GM12878 (cell line): Measurements from ENCODE around the gene PDZD2. TPM values are rescaled to one million over a fixed set of nuclear protein-coding genes. Genes with fewer than 3 reads are reported as not detected.

Experiments used
- ATAC-seq: fragments of 200-7000 bp; cut with Tn5 transposase; 3 replicates; pipeline ENCODE4 v1.9.1; 2020; ENCODE audit warnings: mild to moderate bottlenecking, moderate library complexity
- BruUV-seq: library from RNA; stranded (reverse); fragments of 400-500 nt; replicated peaks from 2 replicates; lab custom pipeline; 2021; lab: Mats Ljungman, UMichigan
- CTCF ChIA-PET: fragments of 300-600 bp; sonication (Branson Sonifier 250); formaldehyde crosslinking; extraction: SDS; loops from one replicate; lab custom pipeline; 2021; ENCODE audit warnings: inconsistent platforms; lab: Yijun Ruan, JAX
- POLR2A ChIA-PET: fragments of 350-600 bp; formaldehyde crosslinking; extraction: SDS; loops from one replicate; lab custom pipeline; 2021; ENCODE audit warnings: inconsistent platforms; lab: Charles Lee
- RAD21 ChIA-PET: fragments of 300-600 bp; sonication (Branson Sonifier 250); formaldehyde crosslinking; loops from one replicate; lab custom pipeline; 2023; ENCODE audit warnings: antibody characterized with exemption; ENCODE audit not compliant: unreplicated experiment; lab: Charles Lee
- SMC1A ChIA-PET: fragments of 300-600 bp; sonication (Branson Sonifier 250); formaldehyde crosslinking; loops from one replicate; lab custom pipeline; 2023; ENCODE audit not compliant: unreplicated experiment, uncharacterized antibody; lab: Charles Lee
- DNase-seq: peaks from one replicate; pipeline ENCODE4 v3.0.0-alpha.2; 2011; ENCODE audit warnings: low read depth, low spot score
- FAIRE-seq: peaks from 3 replicates; lab custom pipeline; 2011; peaks lifted over from hg19 to GRCh38; lab: Jason Lieb, UNC
- H2AFZ ChIP-seq: 2 replicates; pipeline ENCODE4 v1.6.0; 2011; ENCODE audit warnings: low read depth, low read length, control low read depth; ENCODE audit not compliant: control insufficient read depth
- H3K27ac ChIP-seq: 2 replicates; pipeline ENCODE4 v1.5.1; 2011; ENCODE audit warnings: control low read depth; ENCODE audit not compliant: control insufficient read depth, insufficient read depth
- H3K27me3 ChIP-seq, 2 experiments: replicated peaks in 1 of 2; 2 replicates each; pipeline versions ENCODE4 v1.6.0 to v1.6.1; 2011; ENCODE audit warnings: low read length in 1 of 2; ENCODE audit not compliant: control insufficient read depth in 2 of 2, insufficient read depth in 2 of 2
- H3K36me3 ChIP-seq, 2 experiments: 2 replicates each; pipeline ENCODE4 v1.5.1; 2011; ENCODE audit warnings: low read length in 1 of 2; ENCODE audit not compliant: control insufficient read depth in 2 of 2, insufficient read depth in 2 of 2
- H3K4me1 ChIP-seq: 2 replicates; pipeline ENCODE4 v1.6.1; 2011; ENCODE audit warnings: mild to moderate bottlenecking, low read length, moderate library complexity, mixed read lengths; ENCODE audit not compliant: control insufficient read depth, insufficient read depth
- H3K4me2 ChIP-seq: 2 replicates; pipeline ENCODE4 v1.6.0; 2011; ENCODE audit warnings: control low read depth; ENCODE audit not compliant: control insufficient read depth, insufficient read depth
- H3K4me3 ChIP-seq: fragments of 200-600 bp; sonication (generic); 2 replicates; pipeline ENCODE4 v1.5.1; 2016
- H3K79me2 ChIP-seq: 2 replicates; pipeline ENCODE4 v1.6.0; 2011; ENCODE audit warnings: low read length; ENCODE audit not compliant: control insufficient read depth, insufficient read depth
- H3K9ac ChIP-seq: 2 replicates; pipeline ENCODE4 v1.8.0; 2011; ENCODE audit warnings: low read length, control low read depth, mixed read lengths; ENCODE audit not compliant: control insufficient read depth, insufficient read depth
- H3K9me3 ChIP-seq: replicated peaks from 3 replicates; pipeline ENCODE4 v1.5.1; 2011; ENCODE audit warnings: mild to moderate bottlenecking, low read length; ENCODE audit not compliant: control insufficient read depth, insufficient read depth
- H4K20me1 ChIP-seq: 2 replicates; pipeline ENCODE4 v1.6.0; 2011; ENCODE audit not compliant: control insufficient read depth, insufficient read depth
- BHLHE40 ChIP-seq, 2 experiments: fragments of 450-650 bp in 1 of 2; IDR thresholded peaks; 2 replicates each; pipeline ENCODE4 v1.6.1; 2011 to 2017; ENCODE audit warnings: low read depth in 2 of 2, borderline replicate concordance in 1 of 2, improper control_type of control experiment in 1 of 2, low read length in 1 of 2, mild to moderate bottlenecking in 1 of 2
- BRCA1 ChIP-seq: IDR thresholded peaks from 2 replicates; pipeline ENCODE4 v1.6.1; 2011; ENCODE audit warnings: low read depth, low read length, improper control_type of control experiment
- EP300 ChIP-seq, 2 experiments: fragments of 150-350 bp in 1 of 2; IDR thresholded peaks; 2 replicates each; pipeline ENCODE4 v1.6.1; 2011 to 2012; ENCODE audit warnings: low read depth in 2 of 2, low read length in 2 of 2, borderline replicate concordance in 1 of 2, improper control_type of control experiment in 1 of 2, inconsistent platforms in 1 of 2; ENCODE audit not compliant: control insufficient read depth in 1 of 2
- ETV6 ChIP-seq, 2 experiments: fragments of 450-650 bp in 1 of 2; IDR thresholded peaks in 1 of 2; conservative IDR thresholded peaks in 1 of 2; 2 replicates each; pipeline ENCODE4 v1.6.1; 2014; ENCODE audit warnings: antibody characterized with exemption in 1 of 2, borderline replicate concordance in 1 of 2, low read depth in 1 of 2, mild to moderate bottlenecking in 1 of 2, moderate library complexity in 1 of 2
- LARP7 ChIP-seq: fragments of 450-650 bp; IDR thresholded peaks from 2 replicates; pipeline ENCODE4 v1.6.1; 2017; ENCODE audit warnings: mild to moderate bottlenecking
- MTA3 ChIP-seq: IDR thresholded peaks from 2 replicates; pipeline ENCODE4 v1.6.1; 2012; ENCODE audit warnings: low read length, inconsistent platforms, borderline replicate concordance
- MYB ChIP-seq: fragments of 150-350 bp; IDR thresholded peaks from 2 replicates; pipeline ENCODE4 v1.6.1; 2014; ENCODE audit warnings: mild to moderate bottlenecking, low read depth, low read length, borderline replicate concordance
- NFXL1 ChIP-seq: fragments of 450-650 bp; IDR thresholded peaks from 2 replicates; pipeline ENCODE4 v1.6.1; 2017; ENCODE audit warnings: antibody characterized with exemption, mild to moderate bottlenecking, borderline replicate concordance
- PML ChIP-seq: IDR thresholded peaks from 2 replicates; pipeline ENCODE4 v1.6.1; 2012; ENCODE audit warnings: low read length, inconsistent platforms
- POU2F2 ChIP-seq: IDR thresholded peaks from 3 replicates; pipeline ENCODE4 v1.6.1; 2011; ENCODE audit warnings: low read depth, mild to moderate bottlenecking, low read length, borderline replicate concordance
- SRF ChIP-seq, 2 experiments: IDR thresholded peaks; 2 replicates each; pipeline ENCODE4 v1.6.1; 2011; ENCODE audit warnings: low read depth in 2 of 2, low read length in 2 of 2, mild to moderate bottlenecking in 1 of 2, moderate library complexity in 1 of 2
- ZNF24 ChIP-seq: fragments of 450-650 bp; IDR thresholded peaks from 2 replicates; pipeline ENCODE4 v1.6.1; 2017; ENCODE audit warnings: antibody characterized with exemption, mild to moderate bottlenecking
- WGBS: methylation state at CpG from one replicate; pipeline ENCODE4 v1.1.6; 2016; ENCODE audit warnings: low lambda C conversion rate; ENCODE audit not compliant: insufficient replicate concordance, insufficient coverage; ENCODE audit errors: missing lambda C conversion rate; 5-methylcytosine and 5-hydroxymethylcytosine counted together
- in situ Hi-C: fragments of 300-500 bp; cut with MboI; formaldehyde crosslinking; loops from 9 replicates; pipeline ENCODE4 v1.14.3; 2018; ENCODE audit warnings: mixed read lengths
- intact Hi-C: fragments of 100-400 bp; cut with micrococcal nuclease; formaldehyde crosslinking; loops from one replicate; pipeline ENCODE4 v1.14.2; 2022; ENCODE audit not compliant: unreplicated experiment
- polyA plus RNA-seq, 11 experiments: library from polyadenylated mRNA; depleted of rRNA in 4 of 11; unstranded in 6 of 11; stranded (reverse) in 5 of 11; fragments of >200 nt; fragmentation: Nextera tagmentation in 4 of 11; fragmentation: Illumina TruSeq in 1 of 11; extraction: Ambion mirVana in 4 of 11; extraction: Trizol in 1 of 11; gene quantifications; 1 replicate in 1 of 11; 2 replicates in 10 of 11; pipeline versions ENCODE4 v1.2.1 to v1.2.3, GENCODE V29; 2011 to 2016; ENCODE audit warnings: inconsistent platforms in 2 of 11, missing spikeins in 2 of 11, low read depth in 1 of 11
- total RNA-seq, 4 experiments: library from RNA; depleted of rRNA in 3 of 4; stranded (reverse); fragments of >200 nt in 3 of 4; fragmentation: Illumina TruSeq in 1 of 4; extraction: Trizol in 1 of 4; gene quantifications; 2 replicates each; pipeline versions ENCODE4 v1.2.1 to v1.2.3, GENCODE V29; 2013 to 2021
- TF ChIP-seq, protein P1 (sequence below): fragments of 150-350 bp; IDR thresholded peaks from 2 replicates; pipeline ENCODE4 v1.6.1; 2016; ENCODE audit warnings: low read depth, low read length
- TF ChIP-seq, protein P2 (sequence below): fragments of 150-350 bp; IDR thresholded peaks from 2 replicates; pipeline ENCODE4 v1.6.1; 2014; ENCODE audit warnings: mild to moderate bottlenecking, low read depth, low read length

The PDZD2 gene
- total and polyA plus RNA-seq, 10 of the 15 experiments (the other 5 are each of a cell fraction or from before 2014, with no cell fraction given) = 0.01 to 0.58 (median 0.29) TPM; not detected in 3

GRCh38 chr5:32044939-32045338 lies 406.0 kb downstream of the PDZD2 start:
- no peak for TF ChIP-seq ZNF24
- TF ChIP-seq MYB = no peak
- no peak for TF ChIP-seq PML
- no peak for TF ChIP-seq POU2F2
- no peak for TF ChIP-seq BHLHE40 (IDR thresholded peaks at IDR 0.05; ENCODE audit: borderline replicate concordance in 1 of 2, low read depth in 2 of 2, low read length in 1 of 2)
- TF ChIP-seq ETV6 (conservative IDR thresholded peaks at IDR 0.05 in 1 of 2, IDR thresholded peaks at IDR 0.05 in 1 of 2; ENCODE audit: borderline replicate concordance in 1 of 2, low read depth in 1 of 2) = no peak
- no peak for TF ChIP-seq LARP7
- TF ChIP-seq NFXL1 = no peak
- no peaks in the 10 kb centered on the region for H3K4me1 ChIP-seq
- no peaks in the 10 kb centered on the region for H4K20me1 ChIP-seq
- in situ Hi-C loops (no loop called here), intact Hi-C loops (no loop called here)
- no peak overlapping the region for H3K27ac ChIP-seq
- no peak overlapping the region for H3K9ac ChIP-seq
- RAD21 ChIA-PET = no interaction called here
- no TSS peak for BruUV-seq
- H3K36me3 ChIP-seq = no peaks in the 10 kb centered on the region
- no peaks in the 10 kb centered on the region for H3K27me3 ChIP-seq
- FAIRE-seq (no peak), DNase-seq (no peak), ATAC-seq (no peak)
- H3K79me2 ChIP-seq = no peaks in the 10 kb centered on the region
- no peaks in the 10 kb centered on the region for H3K9me3 ChIP-seq
- CTCF ChIA-PET = interaction anchor here (0.6 to 0.7 kb wide), 2 partner anchors 30 to 174 kb away, joined by 3 to 4 read pairs; no protein-coding TSS in a partner anchor
- no peak overlapping the region for H3K4me2 ChIP-seq
- POLR2A ChIA-PET = no interaction called here
- SMC1A ChIA-PET = no interaction called here
- H3K4me3 ChIP-seq = no peak overlapping the region
- H2AFZ ChIP-seq = no peak overlapping the region

DNA sequence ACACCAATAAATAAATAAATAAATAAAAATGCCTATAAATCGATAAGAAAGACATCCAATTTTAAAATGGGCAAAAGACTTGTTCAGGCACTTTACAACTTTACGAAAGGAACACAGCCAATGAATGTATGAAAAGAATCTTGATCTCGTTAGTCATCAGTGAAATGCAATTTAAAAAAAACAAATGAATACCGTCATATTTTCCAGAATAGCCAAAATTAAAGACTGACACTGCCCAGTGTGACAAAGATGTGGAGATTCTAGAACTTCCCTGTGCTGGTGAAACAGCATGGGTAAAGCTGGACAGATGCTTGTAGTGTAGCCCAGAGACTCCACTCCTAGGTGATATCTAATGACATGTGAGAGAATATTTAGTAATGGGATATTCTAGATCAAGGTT lies 408.1 kb downstream of the PDZD2 start:
- no peaks in the 10 kb centered on the region for H4K20me1 ChIP-seq
- ChIA-PET POLR2A (no interaction called here), RAD21 (no interaction called here), SMC1A (no interaction called here), CTCF (interaction anchor here (1.4 kb wide), 1 partner anchor 11 kb away, joined by 4 read pairs; no protein-coding TSS in a partner anchor)
- no peak overlapping the region for H2AFZ ChIP-seq
- no peak overlapping the region for H3K27ac ChIP-seq
- no peaks in the 10 kb centered on the region for H3K4me1 ChIP-seq
- in situ Hi-C loops = no loop called here
- no peak for DNase-seq
- H3K27me3 ChIP-seq = no peaks in the 10 kb centered on the region
- no peak overlapping the region for H3K9ac ChIP-seq
- no peaks in the 10 kb centered on the region for H3K36me3 ChIP-seq
- intact Hi-C loops = no loop called here
- FAIRE-seq = no peak
- no peaks in the 10 kb centered on the region for H3K79me2 ChIP-seq
- BruUV-seq = no TSS peak
- H3K4me3 ChIP-seq = no peak overlapping the region
- 29% methylated on average over 4 of the region's 4 CpGs for WGBS
- ATAC-seq = no peak
- no peak overlapping the region for H3K4me2 ChIP-seq
- H3K9me3 ChIP-seq = no peaks in the 10 kb centered on the region
- TF ChIP-seq MTA3 (no peak), LARP7 (no peak), BRCA1 (no peak), SRF (IDR thresholded peaks at IDR 0.05; ENCODE audit: low read depth in 2 of 2, low read length in 2 of 2) (no peak), EP300 (IDR thresholded peaks at IDR 0.05; ENCODE audit: borderline replicate concordance in 1 of 2, control insufficient read depth in 1 of 2, low read depth in 2 of 2, low read length in 2 of 2) (no peak)
- TF ChIP-seq, protein P1, sequence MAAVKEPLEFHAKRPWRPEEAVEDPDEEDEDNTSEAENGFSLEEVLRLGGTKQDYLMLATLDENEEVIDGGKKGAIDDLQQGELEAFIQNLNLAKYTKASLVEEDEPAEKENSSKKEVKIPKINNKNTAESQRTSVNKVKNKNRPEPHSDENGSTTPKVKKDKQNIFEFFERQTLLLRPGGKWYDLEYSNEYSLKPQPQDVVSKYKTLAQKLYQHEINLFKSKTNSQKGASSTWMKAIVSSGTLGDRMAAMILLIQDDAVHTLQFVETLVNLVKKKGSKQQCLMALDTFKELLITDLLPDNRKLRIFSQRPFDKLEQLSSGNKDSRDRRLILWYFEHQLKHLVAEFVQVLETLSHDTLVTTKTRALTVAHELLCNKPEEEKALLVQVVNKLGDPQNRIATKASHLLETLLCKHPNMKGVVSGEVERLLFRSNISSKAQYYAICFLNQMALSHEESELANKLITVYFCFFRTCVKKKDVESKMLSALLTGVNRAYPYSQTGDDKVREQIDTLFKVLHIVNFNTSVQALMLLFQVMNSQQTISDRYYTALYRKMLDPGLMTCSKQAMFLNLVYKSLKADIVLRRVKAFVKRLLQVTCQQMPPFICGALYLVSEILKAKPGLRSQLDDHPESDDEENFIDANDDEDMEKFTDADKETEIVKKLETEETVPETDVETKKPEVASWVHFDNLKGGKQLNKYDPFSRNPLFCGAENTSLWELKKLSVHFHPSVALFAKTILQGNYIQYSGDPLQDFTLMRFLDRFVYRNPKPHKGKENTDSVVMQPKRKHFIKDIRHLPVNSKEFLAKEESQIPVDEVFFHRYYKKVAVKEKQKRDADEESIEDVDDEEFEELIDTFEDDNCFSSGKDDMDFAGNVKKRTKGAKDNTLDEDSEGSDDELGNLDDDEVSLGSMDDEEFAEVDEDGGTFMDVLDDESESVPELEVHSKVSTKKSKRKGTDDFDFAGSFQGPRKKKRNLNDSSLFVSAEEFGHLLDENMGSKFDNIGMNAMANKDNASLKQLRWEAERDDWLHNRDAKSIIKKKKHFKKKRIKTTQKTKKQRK = no peak
- TF ChIP-seq, protein P2, sequence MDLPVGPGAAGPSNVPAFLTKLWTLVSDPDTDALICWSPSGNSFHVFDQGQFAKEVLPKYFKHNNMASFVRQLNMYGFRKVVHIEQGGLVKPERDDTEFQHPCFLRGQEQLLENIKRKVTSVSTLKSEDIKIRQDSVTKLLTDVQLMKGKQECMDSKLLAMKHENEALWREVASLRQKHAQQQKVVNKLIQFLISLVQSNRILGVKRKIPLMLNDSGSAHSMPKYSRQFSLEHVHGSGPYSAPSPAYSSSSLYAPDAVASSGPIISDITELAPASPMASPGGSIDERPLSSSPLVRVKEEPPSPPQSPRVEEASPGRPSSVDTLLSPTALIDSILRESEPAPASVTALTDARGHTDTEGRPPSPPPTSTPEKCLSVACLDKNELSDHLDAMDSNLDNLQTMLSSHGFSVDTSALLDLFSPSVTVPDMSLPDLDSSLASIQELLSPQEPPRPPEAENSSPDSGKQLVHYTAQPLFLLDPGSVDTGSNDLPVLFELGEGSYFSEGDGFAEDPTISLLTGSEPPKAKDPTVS = no peak
